Fibroblast of lung (primary cell): Measurements from ENCODE around the gene ACBD6. TPM values are rescaled to one million over a fixed set of nuclear protein-coding genes. Genes with fewer than 3 reads are reported as not detected.

Experiments used
- DNase-seq, 2 donors: peaks; one replicate each; pipeline versions ENCODE4 v3.0.0 to v3.0.0-alpha.2; 2010; ENCODE audit warnings: low read depth in 2 of 2
- H2AFZ ChIP-seq: 2 replicates; pipeline ENCODE4 v1.5.1; 2012; ENCODE audit warnings: low read length, control low read depth, inconsistent platforms
- H3K27ac ChIP-seq: 2 replicates; pipeline ENCODE4 v1.5.1; 2011; ENCODE audit warnings: low read length, control low read depth; ENCODE audit not compliant: insufficient read depth
- H3K27me3 ChIP-seq: 2 replicates; pipeline ENCODE4 v1.5.1; 2011; ENCODE audit warnings: mild to moderate bottlenecking, low read length; ENCODE audit not compliant: control insufficient read depth, insufficient read depth
- H3K36me3 ChIP-seq: 2 replicates; pipeline ENCODE4 v1.5.1; 2011; ENCODE audit warnings: low read length; ENCODE audit not compliant: control insufficient read depth, insufficient read depth
- H3K4me1 ChIP-seq: 2 replicates; pipeline ENCODE4 v1.5.1; 2011; ENCODE audit warnings: low read length; ENCODE audit not compliant: control insufficient read depth, insufficient read depth; ENCODE audit errors: extremely low read depth
- H3K4me2 ChIP-seq: 2 replicates; pipeline ENCODE4 v1.5.1; 2011; ENCODE audit warnings: low read length, control low read depth; ENCODE audit not compliant: insufficient read depth; ENCODE audit errors: extremely low read depth
- H3K4me3 ChIP-seq, 4 experiments: fragments of 200-600 bp in 1 of 4; sonication (generic) in 1 of 4; replicated peaks in 1 of 4; 2 replicates each; pipeline ENCODE4 v1.5.1; 2011 to 2016; ENCODE audit warnings: low read length in 4 of 4, low read depth in 3 of 4, mild to moderate bottlenecking in 3 of 4, control low read depth in 2 of 4, inconsistent platforms in 1 of 4, mixed read lengths in 1 of 4; ENCODE audit not compliant: insufficient read depth in 1 of 4; ENCODE audit errors: control extremely low read depth in 1 of 4
- H3K79me2 ChIP-seq: 2 replicates; pipeline ENCODE4 v1.5.1; 2012; ENCODE audit warnings: mild to moderate bottlenecking, low read length, inconsistent platforms; ENCODE audit not compliant: control insufficient read depth, insufficient read depth
- H3K9ac ChIP-seq: 2 replicates; pipeline ENCODE4 v1.5.1; 2011; ENCODE audit warnings: mild to moderate bottlenecking, low read length, control low read depth; ENCODE audit not compliant: insufficient read depth
- H3K9me3 ChIP-seq: 2 replicates; pipeline ENCODE4 v1.5.1; 2012; ENCODE audit warnings: low read depth, low read length; ENCODE audit not compliant: control insufficient read depth, insufficient read depth
- H4K20me1 ChIP-seq: 2 replicates; pipeline ENCODE4 v1.5.1; 2011; ENCODE audit warnings: low read length; ENCODE audit not compliant: control insufficient read depth, insufficient read depth; ENCODE audit errors: extremely low read depth
- EZH2 ChIP-seq: IDR thresholded peaks from 2 replicates; pipeline ENCODE4 v1.5.1; 2012; ENCODE audit warnings: low read length, control low read depth, mild to moderate bottlenecking; ENCODE audit errors: missing control alignments
- polyA plus RNA-seq, 2 donors: library from polyadenylated mRNA; depleted of rRNA in 1 of 2; stranded (reverse) in 1 of 2; unstranded in 1 of 2; fragments of >200 nt; gene quantifications; 2 replicates each; pipeline ENCODE4 v1.2.1, GENCODE V29; 2011 to 2012; ENCODE audit warnings: missing spikeins in 1 of 2
- total RNA-seq: library from RNA; depleted of rRNA; stranded (reverse); fragments of >200 nt; gene quantifications from 2 replicates; pipeline ENCODE4 v1.2.1, GENCODE V29; 2014
- TF ChIP-seq, protein P1 (sequence below), 2 donors: IDR thresholded peaks in 1 of 2; conservative IDR thresholded peaks in 1 of 2; 1 replicate in 1 of 2; 2 replicates in 1 of 2; pipeline ENCODE4 v1.5.1; 2011 to 2012; ENCODE audit warnings: low read length in 2 of 2, control low read depth in 1 of 2, inconsistent platforms in 1 of 2, low read depth in 1 of 2, mild to moderate bottlenecking in 1 of 2

Gene ACBD6
- total and polyA plus RNA-seq, 2 donors (not counting 1 experiment from before 2014, with no cell fraction given): 63.4 to 78.7 TPM

DNA sequence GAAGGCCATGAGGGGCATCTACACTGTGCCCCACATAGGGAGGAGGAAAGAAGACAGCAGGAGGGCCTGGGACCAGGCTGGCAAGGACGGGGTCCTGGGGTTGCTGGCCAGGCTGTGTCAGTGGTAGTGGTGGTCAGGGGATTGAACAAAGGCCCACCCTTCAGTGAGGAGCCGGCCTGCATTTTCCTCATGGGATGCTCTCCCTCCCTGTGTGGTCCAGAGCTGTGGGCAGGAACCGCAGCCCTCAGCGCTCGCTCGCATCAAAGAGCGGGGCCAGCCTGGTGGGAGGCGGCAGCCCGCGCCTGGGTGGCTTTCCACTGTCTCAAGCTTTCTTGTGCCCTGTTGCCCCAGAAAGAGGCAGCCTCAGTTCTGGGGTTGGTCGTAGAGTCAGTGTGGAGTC lies 247.5 kb downstream of the ACBD6 start:
- Histone ChIP-seq H3K9me3 (no peaks in the 10 kb centered on the region), H3K4me1 (no peaks in the 10 kb centered on the region), H2AFZ (no peak overlapping the region), H3K9ac (no peak overlapping the region), H3K36me3 (no peaks in the 10 kb centered on the region), H3K4me3 (no peak overlapping the region), H3K27me3 (no peaks in the 10 kb centered on the region), H3K79me2 (no peaks in the 10 kb centered on the region), H3K4me2 (no peak overlapping the region), H3K27ac (no peak overlapping the region), H4K20me1 (no peaks in the 10 kb centered on the region)
- TF ChIP-seq, protein P1, sequence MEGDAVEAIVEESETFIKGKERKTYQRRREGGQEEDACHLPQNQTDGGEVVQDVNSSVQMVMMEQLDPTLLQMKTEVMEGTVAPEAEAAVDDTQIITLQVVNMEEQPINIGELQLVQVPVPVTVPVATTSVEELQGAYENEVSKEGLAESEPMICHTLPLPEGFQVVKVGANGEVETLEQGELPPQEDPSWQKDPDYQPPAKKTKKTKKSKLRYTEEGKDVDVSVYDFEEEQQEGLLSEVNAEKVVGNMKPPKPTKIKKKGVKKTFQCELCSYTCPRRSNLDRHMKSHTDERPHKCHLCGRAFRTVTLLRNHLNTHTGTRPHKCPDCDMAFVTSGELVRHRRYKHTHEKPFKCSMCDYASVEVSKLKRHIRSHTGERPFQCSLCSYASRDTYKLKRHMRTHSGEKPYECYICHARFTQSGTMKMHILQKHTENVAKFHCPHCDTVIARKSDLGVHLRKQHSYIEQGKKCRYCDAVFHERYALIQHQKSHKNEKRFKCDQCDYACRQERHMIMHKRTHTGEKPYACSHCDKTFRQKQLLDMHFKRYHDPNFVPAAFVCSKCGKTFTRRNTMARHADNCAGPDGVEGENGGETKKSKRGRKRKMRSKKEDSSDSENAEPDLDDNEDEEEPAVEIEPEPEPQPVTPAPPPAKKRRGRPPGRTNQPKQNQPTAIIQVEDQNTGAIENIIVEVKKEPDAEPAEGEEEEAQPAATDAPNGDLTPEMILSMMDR (conservative IDR thresholded peaks at IDR 0.05 in 1 of 2, IDR thresholded peaks at IDR 0.05 in 1 of 2; ENCODE audit: low read depth in 1 of 2, low read length in 2 of 2): no peak
- TF ChIP-seq EZH2: no peak
- no peak for DNase-seq

DNA sequence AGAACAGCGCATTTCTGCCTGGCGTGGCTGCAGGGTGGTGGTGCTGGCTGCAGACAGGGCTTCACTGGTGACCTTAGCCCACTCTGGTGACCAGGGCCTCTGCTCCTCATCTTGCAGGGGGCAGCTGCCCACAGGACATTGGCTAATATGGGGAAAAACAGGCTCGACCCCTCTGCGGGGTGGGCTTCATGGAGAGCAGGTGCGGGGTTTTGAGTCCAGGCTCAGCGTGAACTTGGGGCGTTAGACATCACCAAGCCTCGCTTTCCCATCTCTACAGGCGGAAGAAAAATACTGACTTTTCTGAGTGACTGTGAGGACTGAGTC lies 247.9 kb downstream of the ACBD6 start:
- H3K9ac ChIP-seq: no peak overlapping the region
- H3K9me3 ChIP-seq: no peaks in the 10 kb centered on the region
- no peaks in the 10 kb centered on the region for H4K20me1 ChIP-seq
- H3K4me1 ChIP-seq: no peaks in the 10 kb centered on the region
- no peak overlapping the region for H3K4me3 ChIP-seq
- DNase-seq: no peak
- H3K36me3 ChIP-seq: no peaks in the 10 kb centered on the region
- peaks cover 3% of the 10 kb centered on the region for H3K27me3 ChIP-seq
- no peak for TF ChIP-seq EZH2
- TF ChIP-seq, protein P1 (conservative IDR thresholded peaks at IDR 0.05 in 1 of 2, IDR thresholded peaks at IDR 0.05 in 1 of 2; ENCODE audit: low read depth in 1 of 2, low read length in 2 of 2): no peak
- no peaks in the 10 kb centered on the region for H3K79me2 ChIP-seq
- no peak overlapping the region for H3K4me2 ChIP-seq
- no peak overlapping the region for H3K27ac ChIP-seq
- no peak overlapping the region for H2AFZ ChIP-seq

DNA sequence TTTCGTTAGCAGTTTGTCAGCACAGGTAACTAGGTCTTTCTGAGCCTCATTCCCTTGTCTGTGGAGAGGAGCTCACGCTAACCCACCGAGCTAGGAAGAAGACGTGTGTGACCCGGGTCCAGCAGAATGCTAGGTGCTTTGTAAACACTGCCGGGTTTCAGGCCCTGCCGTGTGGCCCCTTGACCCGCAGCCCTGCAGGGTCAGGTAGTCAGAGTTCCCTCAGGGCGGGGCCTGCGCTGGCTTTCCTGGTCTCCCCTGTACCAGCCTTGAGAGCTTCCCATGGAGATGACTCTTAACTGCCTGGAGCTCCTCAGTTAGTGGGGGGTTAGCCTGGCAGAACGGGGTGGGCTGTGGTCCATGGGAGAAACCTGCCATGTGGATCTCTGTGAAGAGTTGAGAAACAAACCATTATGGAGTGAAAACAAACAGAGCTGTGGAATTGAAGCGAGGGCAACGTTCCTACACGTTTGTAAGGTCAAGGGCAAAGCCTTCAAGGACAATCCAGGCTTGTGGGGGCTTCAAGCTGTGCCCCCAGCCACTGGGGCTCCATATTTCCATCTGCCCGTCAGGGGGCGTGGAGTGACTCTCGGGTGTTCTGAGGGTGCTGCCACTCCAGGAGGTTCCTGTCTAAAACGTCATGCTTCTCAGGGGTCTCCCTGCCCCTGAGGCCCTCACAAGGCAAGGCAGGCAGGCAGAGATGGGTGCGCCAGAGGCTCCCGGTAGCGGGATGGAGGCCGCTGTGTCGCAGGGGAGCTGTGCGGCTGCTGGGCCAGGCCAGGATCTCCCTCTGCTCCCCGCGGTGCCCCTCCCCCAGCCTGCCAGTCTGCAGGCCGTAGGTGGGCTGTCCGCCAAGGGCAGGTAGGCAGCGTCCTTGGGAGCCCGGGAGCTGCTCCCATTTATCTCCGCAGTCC lies 248.5 kb downstream of the ACBD6 start:
- Histone ChIP-seq H4K20me1 (no peaks in the 10 kb centered on the region), H3K9me3 (no peaks in the 10 kb centered on the region), H3K4me2 (no peak overlapping the region), H3K4me3 (no peak overlapping the region), H3K36me3 (no peaks in the 10 kb centered on the region), H2AFZ (no peak overlapping the region), H3K79me2 (no peaks in the 10 kb centered on the region), H3K27ac (no peak overlapping the region), H3K9ac (no peak overlapping the region), H3K27me3 (peaks cover 3% of the 10 kb centered on the region), H3K4me1 (no peaks in the 10 kb centered on the region)
- DNase-seq: no peak
- no peak for TF ChIP-seq EZH2
- TF ChIP-seq, protein P1 (conservative IDR thresholded peaks at IDR 0.05 in 1 of 2, IDR thresholded peaks at IDR 0.05 in 1 of 2; ENCODE audit: low read depth in 1 of 2, low read length in 2 of 2): no peak
